ENCODE measurements around the gene TAF11.
"Not testable (repeated sequence)": the region's sequence is repeated elsewhere in the genome, so short reads cannot be mapped to it uniquely, and the experiment has no call there.

The TAF11 gene

GRCh38 chr6:34887753-34888513 lies at the start of gene TAF11:
Gene TAF11 (minus strand): TSS chr6:34888042. CDS start chr6:34887957, 85 bp downstream.
- peak; percentile 88 for DNase-seq

GRCh38 chr6:34934516-34934915 lies 46.7 kb upstream of the TAF11 start:
- DNase-seq = no peak

DNA sequence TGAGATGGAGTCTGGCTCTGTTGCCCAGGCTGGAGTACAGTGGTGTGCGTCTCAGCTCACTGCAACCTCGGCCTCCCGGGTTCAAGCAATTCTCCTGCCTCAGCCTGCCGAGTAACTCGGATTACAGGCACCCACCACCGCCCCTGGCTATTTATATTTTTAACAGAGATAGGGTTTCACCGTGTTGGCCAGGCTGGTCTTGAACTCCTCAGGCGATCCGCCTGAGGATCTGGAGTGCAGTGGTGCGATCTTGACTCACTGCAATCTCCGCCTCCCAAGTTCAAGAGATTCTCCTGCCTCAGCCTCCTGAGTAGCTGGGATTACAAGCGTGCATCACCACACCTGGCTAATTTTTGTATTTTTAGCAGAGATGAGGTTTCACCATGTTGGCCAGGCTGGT lies 44.4 kb upstream of the TAF11 start:
- not testable (repeated sequence) for DNase-seq

- DNase-seq = no peak
Observed at GRCh38 chr6:34930221-34930620, 42.4 kb upstream of the TAF11 start.

- DNase-seq = no peak
Observed at GRCh38 chr6:34929241-34929978, 41.6 kb upstream of the TAF11 start.

- DNase-seq = no peak
Observed at GRCh38 chr6:34928695-34929094, 40.9 kb upstream of the TAF11 start.

GRCh38 chr6:34928220-34928619 lies 40.4 kb upstream of the TAF11 start:
- no peak for DNase-seq

- no peak for DNase-seq
Observed at GRCh38 chr6:34926655-34927054, 38.8 kb upstream of the TAF11 start.

DNA sequence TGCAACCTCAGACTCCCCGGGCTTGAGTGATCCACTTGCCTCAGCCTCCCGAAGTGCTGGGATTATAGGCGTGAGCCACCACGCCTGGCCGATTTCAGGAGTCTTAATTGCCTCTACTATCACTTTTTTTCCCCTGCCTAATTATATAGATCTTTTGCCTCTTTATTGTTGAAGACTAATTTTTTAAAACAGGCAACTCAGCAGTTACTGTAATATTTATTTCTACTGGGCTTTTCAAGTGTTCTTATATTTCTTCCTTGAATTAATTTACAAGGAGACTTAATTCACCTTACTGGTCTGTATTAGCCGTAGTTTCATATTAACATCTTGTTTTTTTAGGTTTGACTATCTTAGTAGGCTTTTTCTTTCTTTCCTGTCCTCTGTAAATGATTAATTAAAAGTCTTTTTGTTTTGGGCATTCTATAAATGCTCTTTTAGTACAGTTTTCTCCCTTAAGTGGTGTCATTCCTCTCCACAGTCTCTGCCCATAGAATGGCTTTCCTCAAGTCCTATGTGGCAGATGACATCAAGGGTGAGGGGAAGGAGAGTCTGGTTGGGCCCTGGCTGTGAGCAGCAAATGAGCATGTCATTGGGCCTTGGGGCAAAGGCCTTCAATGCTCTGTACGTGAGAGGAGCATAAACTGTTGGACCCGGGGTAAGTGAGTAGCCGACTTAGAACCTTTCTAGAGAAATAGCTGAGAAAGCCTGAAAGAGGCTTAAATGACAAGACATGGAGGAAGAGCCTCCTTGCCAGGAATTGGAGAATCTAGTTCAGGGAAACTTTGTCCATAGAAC lies 37.2 kb upstream of the TAF11 start:
- no peak for DNase-seq

DNA sequence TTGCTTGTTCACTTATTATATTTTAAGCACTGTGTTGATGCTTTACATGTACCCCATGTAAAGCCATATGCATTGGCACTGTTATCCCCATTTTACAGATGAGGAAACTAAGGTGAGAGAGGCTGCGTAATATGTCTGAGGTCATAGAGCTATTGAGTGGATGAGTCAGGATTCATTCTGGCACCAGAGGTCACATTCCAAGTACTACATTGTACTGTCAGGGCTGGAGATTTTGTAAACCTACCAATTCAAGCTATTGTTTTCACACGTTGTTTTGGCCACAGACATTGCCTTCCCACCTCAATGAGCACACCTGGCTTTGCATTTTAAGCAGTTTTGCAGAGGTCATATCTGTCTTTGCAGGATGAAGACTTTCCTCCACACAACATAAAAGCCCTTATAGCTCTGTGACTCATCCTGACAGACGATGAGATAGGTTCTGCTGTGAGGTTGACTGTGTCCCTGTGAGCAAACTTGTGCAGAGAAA lies 34.4 kb upstream of the TAF11 start:
- no peak for DNase-seq

GRCh38 chr6:34920097-34920496 lies 32.3 kb upstream of the TAF11 start:
- no peak for DNase-seq

DNA sequence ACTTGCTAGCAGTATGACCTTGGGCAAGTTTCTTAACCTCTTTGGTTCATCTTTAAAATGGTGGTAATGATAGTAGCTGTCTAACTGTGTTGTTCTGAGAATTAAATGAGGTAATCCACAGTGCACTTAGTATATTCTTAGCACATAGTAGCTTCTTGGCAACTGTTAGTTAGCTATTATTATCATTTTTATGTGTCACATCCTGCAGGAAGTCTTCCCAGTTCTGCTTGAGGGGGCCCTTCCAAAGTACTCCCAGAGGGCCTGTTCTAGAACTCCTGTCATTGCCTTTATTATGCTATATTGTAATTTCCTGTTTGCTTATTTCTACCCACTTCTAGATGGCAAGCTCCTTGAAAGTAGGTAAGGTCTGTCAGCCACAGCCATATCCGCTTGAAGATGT lies 31.8 kb upstream of the TAF11 start:
- no peak for DNase-seq

- no peak for DNase-seq
Observed at GRCh38 chr6:34917626-34918285, 29.9 kb upstream of the TAF11 start.

- DNase-seq = no peak
Observed at GRCh38 chr6:34916348-34916967, 28.6 kb upstream of the TAF11 start.

DNA sequence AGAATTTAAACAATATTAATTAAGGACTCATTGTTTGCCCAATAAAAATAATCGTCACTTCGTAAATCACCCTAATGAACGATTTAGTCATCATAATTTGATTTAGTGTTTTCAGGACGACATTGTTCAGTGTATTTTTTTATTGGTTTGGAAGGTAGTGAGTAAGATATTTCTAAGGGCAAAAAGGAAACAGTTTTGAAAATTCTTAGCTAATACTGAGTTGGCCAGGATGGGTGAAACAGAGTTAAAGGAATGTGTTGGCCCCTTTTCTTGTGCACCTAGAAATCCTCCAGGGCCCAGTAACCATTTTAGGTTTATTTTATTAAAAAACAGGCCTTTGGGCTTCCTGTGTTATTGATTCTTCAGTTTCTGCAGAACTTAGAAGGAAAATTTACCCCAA lies 26.5 kb upstream of the TAF11 start:
- DNase-seq = no peak

- peak; percentile 2 for DNase-seq
Observed at GRCh38 chr6:34912715-34913464, 25.0 kb upstream of the TAF11 start.

DNA sequence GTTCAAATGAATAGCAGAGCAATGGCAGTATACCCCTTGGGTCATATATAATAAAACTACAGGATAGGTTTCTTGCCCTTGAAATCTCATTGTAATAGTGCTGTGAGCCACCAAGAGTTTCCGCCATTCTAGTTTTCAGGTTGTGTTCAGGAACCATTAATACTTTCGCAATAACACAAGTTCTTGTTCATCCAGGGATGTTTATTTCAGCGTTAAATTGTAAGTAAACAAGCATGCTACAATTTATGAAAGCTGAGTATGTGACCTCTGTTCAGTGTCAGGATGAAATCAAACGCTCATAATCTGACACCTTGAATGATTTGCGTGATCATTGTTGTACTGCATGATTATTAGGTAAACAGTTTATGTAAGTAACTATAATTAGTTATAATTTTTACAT lies 24.0 kb upstream of the TAF11 start:
- DNase-seq = no peak

GRCh38 chr6:34909320-34909883 lies 21.6 kb upstream of the TAF11 start:
- DNase-seq = no peak

DNA sequence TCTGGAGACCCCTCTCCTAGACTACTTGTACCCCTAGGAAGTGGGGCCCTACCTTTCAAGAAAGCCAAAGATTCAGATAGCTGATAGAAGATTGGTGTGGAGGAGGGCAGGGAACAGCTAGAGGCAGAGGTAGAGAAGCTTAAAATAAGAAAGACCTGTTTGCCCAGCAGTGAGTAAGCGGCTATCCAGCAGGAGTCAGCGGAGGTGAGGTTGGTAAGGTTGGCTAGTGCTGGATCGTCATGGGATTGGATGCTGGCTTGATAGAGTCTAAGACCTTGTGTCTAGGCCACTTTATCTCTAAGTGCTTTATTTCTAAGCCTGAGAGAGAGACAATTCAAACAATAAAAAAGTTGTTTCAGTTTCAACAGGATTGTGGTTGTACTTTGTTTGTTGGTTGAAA lies 20.4 kb upstream of the TAF11 start:
- no peak for DNase-seq

DNA sequence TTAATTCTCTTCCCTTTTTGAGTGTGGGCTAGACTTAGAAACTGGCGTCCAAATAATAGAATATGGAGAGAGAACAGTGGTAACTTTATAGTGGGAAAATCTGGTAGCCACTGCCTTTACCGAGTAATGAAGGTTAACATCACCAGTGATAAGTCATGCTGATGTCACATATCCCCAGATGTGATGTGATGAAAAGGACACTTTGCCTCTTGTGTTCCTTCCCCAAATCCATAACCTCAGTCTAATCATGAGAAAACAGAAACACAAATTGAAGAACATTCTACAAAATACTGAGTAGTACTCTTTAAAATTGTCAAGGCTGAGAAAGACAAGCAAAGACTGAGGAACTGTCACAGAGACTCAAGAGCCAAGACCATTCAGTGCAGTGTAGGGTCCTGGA lies 19.0 kb upstream of the TAF11 start:
- DNase-seq = no peak

DNA sequence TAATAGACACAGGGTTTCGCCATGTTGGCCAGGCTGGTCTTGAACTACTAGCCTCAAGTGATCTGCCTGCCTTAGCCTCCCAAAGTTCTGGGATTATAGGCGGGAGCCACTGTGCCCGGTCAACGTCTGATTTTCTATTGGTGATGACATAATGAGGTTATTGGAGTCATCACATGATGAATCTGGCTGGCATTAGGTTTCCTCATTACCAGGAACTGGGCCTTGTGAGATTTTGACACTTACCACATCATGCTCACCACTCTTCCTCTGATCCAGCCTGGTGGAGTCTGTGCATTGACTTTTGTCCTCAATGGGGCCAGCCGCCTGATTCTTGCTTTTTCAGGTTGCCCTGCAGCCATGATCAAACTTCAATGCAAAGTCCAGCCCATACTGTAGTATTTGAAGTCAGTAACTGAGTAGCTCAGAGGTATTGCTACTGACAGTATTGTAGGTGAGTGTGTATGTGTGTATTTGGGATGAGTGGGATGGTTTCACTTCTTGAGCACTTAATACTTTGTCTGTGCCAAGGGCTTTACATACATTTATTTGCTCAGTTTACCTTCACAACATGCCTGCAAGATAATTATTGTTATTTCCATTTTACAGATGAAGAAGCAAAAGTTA lies 17.3 kb upstream of the TAF11 start:
- DNase-seq = no peak

Data from CD4-positive, alpha-beta T cell treated with Interferon gamma for 1 hour (primary cell).